ENCODE data around the gene LTK. TPM values are rescaled to one million over a fixed set of nuclear protein-coding genes. Genes with fewer than 3 reads are reported as not detected.

LTK gene
- total and polyA plus RNA-seq, 2 of the 4 experiments (the other 2 are of a cell fraction): 0.18 to 0.62 TPM

DNA sequence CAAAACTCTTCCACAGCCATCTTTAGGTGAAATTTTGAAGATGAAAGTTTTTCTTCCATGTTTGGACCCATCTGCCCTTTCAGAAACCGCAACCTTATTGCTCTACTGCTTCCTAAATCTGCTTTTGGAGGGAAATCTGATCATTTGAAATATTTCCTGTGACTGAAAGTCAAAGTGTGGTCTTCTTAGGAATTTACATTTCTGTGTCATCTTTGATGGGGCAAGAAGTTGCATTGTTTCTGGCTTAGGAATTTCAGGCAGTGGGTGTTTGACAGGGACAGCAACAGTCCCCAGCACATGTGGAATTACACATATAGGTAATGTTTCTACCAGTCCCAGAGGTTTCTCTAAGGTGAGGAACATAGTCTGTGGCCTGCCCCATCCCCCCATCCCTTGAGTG, 40.1 kb upstream of the LTK start:
- Histone ChIP-seq H4K5ac (ENCODE audit: low read depth, low read length) (no peak overlapping the region), H3K56ac (ENCODE audit: extremely low read depth, insufficient read depth, low read length) (no peak overlapping the region), H4K91ac (ENCODE audit: insufficient read depth, low read depth, low read length) (no peak overlapping the region), H4K20me1 (ENCODE audit: insufficient read depth, low read length) (peaks cover 9% of the 10 kb centered on the region; the same call in 1 of the 2 replicates), H3K4ac (ENCODE audit: low read depth, low read length) (no peak overlapping the region), H3K4me1 (ENCODE audit: control insufficient read depth, insufficient read depth, low read length) (peaks cover 7% of the 10 kb centered on the region), H3K23ac (ENCODE audit: low read depth, low read length) (no peak overlapping the region; the same call in 1 of the 2 replicates), H3K9me3 (ENCODE audit: control insufficient read depth, insufficient read depth, low read length) (no peaks in the 10 kb centered on the region), H2BK5ac (ENCODE audit: low read depth, low read length, poor library complexity, severe bottlenecking) (no peak overlapping the region), H2BK20ac (ENCODE audit: low read depth, low read length) (no peak overlapping the region), H2AK5ac (ENCODE audit: low read depth, low read length) (no peak overlapping the region), H2AK9ac (replicated peaks; ENCODE audit: low read depth, low read length, poor library complexity) (no peak overlapping the region), H3K14ac (replicated peaks; ENCODE audit: low read depth, low read length) (no peak overlapping the region), H3K27ac (ENCODE audit: insufficient read depth, low read length) (no peak overlapping the region), H3K27me3 (ENCODE audit: control insufficient read depth, insufficient read depth, low read length) (no peaks in the 10 kb centered on the region), H3K9ac (ENCODE audit: low read depth, low read length) (no peak overlapping the region), H2AFZ (replicated peaks; ENCODE audit: low read length, poor library complexity) (no peak overlapping the region), H2BK15ac (ENCODE audit: low read depth, low read length) (no peak overlapping the region), H3K36me3 (ENCODE audit: control insufficient read depth, insufficient read depth, low read length) (no peaks in the 10 kb centered on the region), H4K8ac (ENCODE audit: low read depth in 2 of 2, low read length in 2 of 2) (no peak overlapping the region), H3K4me3 (ENCODE audit: insufficient read depth, low read depth, low read length) (no peak overlapping the region), H3K4me2 (ENCODE audit: low read depth, low read length) (no peak overlapping the region), H3K18ac (ENCODE audit: low read depth, low read length) (no peak overlapping the region), H3K9me1 (ENCODE audit: insufficient read depth, low read length) (0 out of 2 replicates have a peak, but pooled peaks cover 8% of the 10 kb centered on the region), H2BK120ac (ENCODE audit: low read depth, low read length) (no peak overlapping the region), H3K79me1 (ENCODE audit: low read depth in 1 of 2, low read length in 2 of 2) (0 out of 4 replicates have a peak, but pooled peaks cover 0 to 5% of the 10 kb centered on the region in 2 experiments)
- intact Hi-C loops (cut with micrococcal nuclease): loop anchor here (10.0 kb wide), 1 partner anchor 191 kb away; no protein-coding TSS in a partner anchor
- ChIA-PET POLR2A (ENCODE audit: unreplicated experiment) (no interaction called here), CTCF (no interaction called here)
- WGBS, 2 experiments (ENCODE audit: extremely low coverage in 2 of 2, insufficient read length in 1 of 2): no CpG with 5 or more reads among the region's 1 CpG
- no peak for DNase-seq
- dilution Hi-C loops (cut with HindIII; ENCODE audit: low sequenced_read_pairs, unreplicated experiment): no loop called here
- no TSS peak for BruUV-seq (replicated peaks)
- in situ Hi-C loops (cut with MboI; ENCODE audit: low sequenced_read_pairs): no loop called here
- ATAC-seq (ENCODE audit: low read depth): no peak
- TF ChIP-seq RCOR1 (IDR thresholded peaks at IDR 0.05; ENCODE audit: insufficient replicate concordance, low read length) (no peak), POLR2A (IDR thresholded peaks at IDR 0.05; ENCODE audit: low read depth, low read length) (no peak)

Data from IMR-90 (cell line).